Measurements from ENCODE around the gene CYP2A6.
"Not testable (repeated sequence)": the region's sequence is repeated elsewhere in the genome, so short reads cannot be mapped to it uniquely, and the experiment has no call there.

Gene CYP2A6

GRCh38 chr19:40836754-40837429 is 13.4 kb downstream of the CYP2A6 start:
- H3K9me3 ChIP-seq (ENCODE audit: low read depth, low read length) = no peaks in the 10 kb centered on the region
- DNase-seq (ENCODE audit: low read depth, low spot score) = no peak
- no peak overlapping the region for H3K9ac ChIP-seq (ENCODE audit: insufficient read length)
- TF ChIP-seq FOXP2 (optimal IDR thresholded peaks at IDR 0.05; ENCODE audit: control extremely low read depth, extremely low read length, insufficient read depth) = no peak
- TF ChIP-seq POLR2AphosphoS5 (IDR thresholded peaks at IDR 0.05; ENCODE audit: borderline replicate concordance, low read depth, low read length) = no peak
- no peak for TF ChIP-seq EZH2 (IDR thresholded peaks at IDR 0.05)
- no peaks in the 10 kb centered on the region for H3K36me3 ChIP-seq (ENCODE audit: insufficient read depth, low read length)
- H3K27ac ChIP-seq = no peak overlapping the region
- no peak overlapping the region for H3K4me3 ChIP-seq

DNA sequence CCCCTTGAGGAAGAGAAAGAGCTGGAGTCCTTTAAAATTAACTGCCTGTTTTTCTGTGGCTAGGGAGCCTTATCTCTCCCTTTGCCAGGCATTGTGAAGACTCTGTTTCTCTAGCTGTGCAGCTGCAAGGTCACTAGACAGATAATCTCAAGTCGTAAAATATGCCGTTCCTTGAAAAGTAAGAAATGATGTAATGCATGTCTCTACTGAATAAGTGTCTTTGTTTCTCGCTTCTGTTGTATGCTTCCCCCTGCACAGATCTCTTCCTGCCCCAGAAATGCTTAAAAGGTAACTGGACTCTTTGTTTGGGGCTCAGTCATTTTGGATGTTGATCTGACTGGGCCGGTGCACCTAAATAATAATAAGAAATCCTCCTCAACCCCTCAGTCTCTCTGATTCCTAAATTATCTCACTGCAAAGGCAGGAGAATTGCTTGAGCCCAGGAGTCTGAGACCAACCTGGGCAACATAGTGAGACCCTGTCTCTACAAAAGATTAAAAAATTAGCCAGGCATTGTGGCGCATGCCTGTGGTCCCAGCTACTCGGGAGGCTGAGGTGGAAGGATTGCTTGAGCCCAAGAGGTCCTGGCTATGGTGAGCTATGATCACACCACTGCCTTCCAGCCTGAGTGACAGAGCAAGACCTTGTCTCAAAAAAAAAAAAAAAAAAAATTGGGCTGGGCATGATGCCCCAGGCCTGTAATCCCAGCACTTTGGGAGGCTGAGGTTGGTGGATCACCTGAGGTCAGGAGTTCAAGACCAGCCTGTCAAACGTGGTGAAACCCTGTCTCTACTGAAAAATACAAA is 16.3 kb downstream of the CYP2A6 start:
- not testable (repeated sequence) for H3K9me3 ChIP-seq (ENCODE audit: low read depth, low read length); H3K27ac ChIP-seq; DNase-seq (ENCODE audit: low read depth, low spot score); H3K4me3 ChIP-seq; H3K9ac ChIP-seq (ENCODE audit: insufficient read length); H3K36me3 ChIP-seq (ENCODE audit: insufficient read depth, low read length)

DNA sequence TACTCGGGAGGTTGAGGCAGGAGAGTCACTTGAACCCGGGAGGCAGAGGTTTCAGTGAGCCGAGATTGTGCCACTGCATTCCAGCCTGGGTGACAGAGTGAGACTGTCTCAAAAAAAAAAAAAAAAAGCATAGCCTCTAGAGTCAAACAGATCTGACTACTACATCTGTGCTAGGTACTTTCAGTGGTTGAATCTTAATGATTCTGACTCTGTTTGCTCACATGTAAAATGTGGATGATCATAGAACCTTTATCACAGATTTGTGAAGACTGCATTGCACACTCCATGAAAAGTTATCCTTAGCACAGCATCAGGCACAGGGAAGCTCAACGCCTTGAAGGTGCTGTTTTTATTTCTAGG is 17.8 kb downstream of the CYP2A6 start:
- peak overlapping the region; percentile 81; the same call in 1 of the 2 replicates for H3K27ac ChIP-seq
- H3K36me3 ChIP-seq (ENCODE audit: insufficient read depth, low read length); H3K9ac ChIP-seq (ENCODE audit: insufficient read length); H3K4me3 ChIP-seq; H3K9me3 ChIP-seq (ENCODE audit: low read depth, low read length); DNase-seq (ENCODE audit: low read depth, low spot score): not testable (repeated sequence)

DNA sequence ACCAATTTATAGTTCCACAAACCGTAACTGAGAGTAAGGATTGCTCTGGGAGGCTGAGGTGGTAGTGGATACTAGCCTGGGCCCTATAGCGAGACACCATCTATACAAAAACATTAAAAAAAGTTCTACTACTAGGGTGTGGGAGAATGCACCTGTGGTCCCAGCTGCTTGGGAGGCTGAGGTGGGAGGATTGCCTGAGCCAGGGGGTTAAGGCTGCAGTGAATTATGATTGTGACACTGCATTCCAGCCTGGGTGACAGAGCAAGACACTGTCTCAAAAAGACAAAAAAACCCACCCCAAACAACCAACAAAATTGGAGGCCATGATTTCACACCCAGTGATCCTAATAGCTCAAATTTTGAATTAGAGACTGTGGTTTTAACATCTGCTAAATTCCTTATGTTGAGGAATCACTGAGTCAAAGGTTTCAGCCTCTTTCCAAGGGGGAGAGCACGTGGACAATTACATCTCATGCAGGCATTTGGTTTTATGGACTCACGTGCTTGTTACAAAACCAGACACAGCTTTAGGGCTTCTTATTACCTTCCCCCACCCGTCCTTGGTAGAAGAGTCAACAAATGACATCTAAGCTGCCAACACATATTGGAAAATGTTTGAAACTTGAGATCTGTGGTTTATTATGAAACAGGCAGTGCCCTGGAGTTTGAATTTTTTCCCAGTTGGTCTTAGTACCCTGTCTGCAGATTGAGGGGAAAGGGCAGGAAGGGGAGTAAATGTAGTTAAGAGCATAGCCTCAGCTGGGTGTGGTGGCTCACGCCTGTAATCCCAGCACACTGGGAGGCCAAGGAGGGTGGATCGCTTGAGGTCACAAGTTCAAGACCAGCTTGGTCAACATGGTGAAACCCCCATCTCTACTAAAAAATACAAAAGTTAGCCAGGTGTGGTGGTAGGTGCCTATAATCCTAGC is 18.5 kb downstream of the CYP2A6 start:
- no peaks in the 10 kb centered on the region for H3K36me3 ChIP-seq (ENCODE audit: insufficient read depth, low read length)
- H3K27ac ChIP-seq = peak overlapping the region; percentile 81
- 0 out of 2 replicates have a peak overlapping the region, but pooled peaks have one; percentile 18 for H3K4me3 ChIP-seq
- TF ChIP-seq FOXP2 (optimal IDR thresholded peaks at IDR 0.05; ENCODE audit: control extremely low read depth, extremely low read length, insufficient read depth) = no peak
- no peak for TF ChIP-seq EZH2 (IDR thresholded peaks at IDR 0.05)
- no peak for TF ChIP-seq POLR2AphosphoS5 (IDR thresholded peaks at IDR 0.05; ENCODE audit: borderline replicate concordance, low read depth, low read length)
- no peaks in the 10 kb centered on the region for H3K9me3 ChIP-seq (ENCODE audit: low read depth, low read length)
- peak; percentile 55 for DNase-seq (ENCODE audit: low read depth, low spot score)
- H3K9ac ChIP-seq (ENCODE audit: insufficient read length) = peak overlapping the region; percentile 45

DNA sequence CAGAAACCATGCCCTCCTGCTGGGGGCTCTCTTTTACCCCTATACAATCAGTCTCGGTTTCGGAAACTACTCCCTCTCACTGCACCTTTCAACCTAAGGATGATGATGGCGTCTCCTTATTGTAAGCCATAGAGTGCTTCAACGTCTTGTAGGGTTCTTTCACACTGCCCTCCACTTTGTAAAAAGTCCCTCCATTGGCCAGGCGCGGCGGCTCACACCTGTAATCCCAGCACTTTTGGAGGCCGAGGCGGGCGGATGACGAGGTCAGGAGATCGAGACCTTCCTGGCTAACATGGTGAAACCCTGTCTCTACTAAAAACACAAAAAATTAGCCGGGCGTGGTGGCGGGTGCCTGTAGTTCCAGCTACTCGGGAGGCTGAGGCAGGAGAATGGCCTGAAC is 19.5 kb downstream of the CYP2A6 start:
- H3K9ac ChIP-seq (ENCODE audit: insufficient read length); H3K27ac ChIP-seq; H3K9me3 ChIP-seq (ENCODE audit: low read depth, low read length); H3K36me3 ChIP-seq (ENCODE audit: insufficient read depth, low read length); DNase-seq (ENCODE audit: low read depth, low spot score); H3K4me3 ChIP-seq: not testable (repeated sequence)

DNA sequence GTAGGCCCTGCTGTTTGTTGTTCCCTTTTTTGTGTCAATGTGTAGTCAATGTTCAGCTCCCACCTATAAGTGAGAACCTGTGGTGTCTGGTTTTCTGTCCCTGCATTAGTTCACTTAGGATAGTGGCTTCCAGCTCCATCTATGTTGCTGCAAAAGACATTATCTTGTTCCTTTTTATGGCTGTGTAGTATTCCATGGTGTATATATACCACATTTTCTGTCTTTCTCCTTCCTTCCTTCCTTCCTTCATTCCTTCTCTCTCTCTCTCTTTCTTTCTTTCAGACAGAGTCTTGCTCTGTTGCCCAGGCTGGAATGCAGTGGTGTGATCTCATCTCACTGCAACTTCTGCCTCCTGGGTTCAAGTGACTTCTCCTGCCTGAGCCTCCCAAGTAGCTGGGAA is 21.0 kb downstream of the CYP2A6 start:
- H3K27ac ChIP-seq = no peak overlapping the region
- TF ChIP-seq POLR2AphosphoS5 (IDR thresholded peaks at IDR 0.05; ENCODE audit: borderline replicate concordance, low read depth, low read length) (no peak), EZH2 (IDR thresholded peaks at IDR 0.05) (no peak), FOXP2 (optimal IDR thresholded peaks at IDR 0.05; ENCODE audit: control extremely low read depth, extremely low read length, insufficient read depth) (no peak)
- no peak for DNase-seq (ENCODE audit: low read depth, low spot score)

GRCh38 chr19:40827386-40828247 is 22.6 kb downstream of the CYP2A6 start:
- no peak overlapping the region for H3K4me3 ChIP-seq
- no peak overlapping the region for H3K27ac ChIP-seq
- no peak for DNase-seq (ENCODE audit: low read depth, low spot score)
- H3K36me3 ChIP-seq (ENCODE audit: insufficient read depth, low read length) = no peaks in the 10 kb centered on the region
- H3K9ac ChIP-seq (ENCODE audit: insufficient read length) = no peak overlapping the region
- no peak for TF ChIP-seq POLR2AphosphoS5 (IDR thresholded peaks at IDR 0.05; ENCODE audit: borderline replicate concordance, low read depth, low read length)
- TF ChIP-seq EZH2 (IDR thresholded peaks at IDR 0.05) = no peak
- TF ChIP-seq FOXP2 (optimal IDR thresholded peaks at IDR 0.05; ENCODE audit: control extremely low read depth, extremely low read length, insufficient read depth) = no peak
- no peaks in the 10 kb centered on the region for H3K9me3 ChIP-seq (ENCODE audit: low read depth, low read length)

More for the DNA sequence above, 21.0 kb downstream of the CYP2A6 start:
- H3K36me3 ChIP-seq (ENCODE audit: insufficient read depth, low read length) = no peaks in the 10 kb centered on the region
- H3K4me3 ChIP-seq = no peak overlapping the region
- H3K9me3 ChIP-seq (ENCODE audit: low read depth, low read length) = no peaks in the 10 kb centered on the region
- no peak overlapping the region for H3K9ac ChIP-seq (ENCODE audit: insufficient read length)

GRCh38 chr19:40826699-40827385 is 23.4 kb downstream of the CYP2A6 start:
- not testable (repeated sequence) for H3K27ac ChIP-seq; H3K9me3 ChIP-seq (ENCODE audit: low read depth, low read length); H3K9ac ChIP-seq (ENCODE audit: insufficient read length); DNase-seq (ENCODE audit: low read depth, low spot score); H3K4me3 ChIP-seq; H3K36me3 ChIP-seq (ENCODE audit: insufficient read depth, low read length)

GRCh38 chr19:40826312-40826698 is 23.9 kb downstream of the CYP2A6 start:
- H3K9ac ChIP-seq (ENCODE audit: insufficient read length); H3K9me3 ChIP-seq (ENCODE audit: low read depth, low read length); H3K4me3 ChIP-seq; H3K36me3 ChIP-seq (ENCODE audit: insufficient read depth, low read length); H3K27ac ChIP-seq; DNase-seq (ENCODE audit: low read depth, low spot score): not testable (repeated sequence)

DNA sequence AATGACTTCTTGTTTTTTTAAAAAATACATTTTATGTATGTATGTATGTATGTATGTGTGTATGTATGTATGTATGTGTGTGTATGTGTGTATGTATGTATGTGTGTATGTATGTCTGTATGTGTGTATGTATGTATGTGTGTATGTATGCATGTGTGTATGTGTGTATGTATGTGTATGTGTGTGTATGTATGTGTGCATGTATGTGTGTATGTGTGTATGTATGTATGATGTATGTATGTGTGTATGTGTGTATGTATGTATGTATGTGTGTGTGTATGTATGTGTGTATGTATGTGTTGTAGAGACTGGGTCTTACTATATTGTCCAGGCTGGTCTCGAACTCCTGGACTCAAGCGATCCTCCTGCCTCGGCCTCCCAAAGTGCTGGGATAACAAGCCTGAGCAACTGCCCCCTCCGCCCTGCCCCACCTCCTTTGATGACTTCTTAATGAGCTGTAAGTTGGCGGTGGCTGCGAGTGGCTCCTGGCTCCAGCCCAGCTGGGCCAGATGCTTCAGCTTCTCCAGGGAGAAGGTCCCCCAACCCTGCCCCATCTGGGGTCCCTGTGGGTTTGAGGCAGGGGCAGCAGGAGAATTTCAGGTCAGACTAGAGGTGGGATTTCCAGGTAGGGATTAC is 24.7 kb downstream of the CYP2A6 start:
- H3K36me3 ChIP-seq (ENCODE audit: insufficient read depth, low read length); H3K9me3 ChIP-seq (ENCODE audit: low read depth, low read length); DNase-seq (ENCODE audit: low read depth, low spot score); H3K9ac ChIP-seq (ENCODE audit: insufficient read length); H3K4me3 ChIP-seq; H3K27ac ChIP-seq: not testable (repeated sequence)

DNA sequence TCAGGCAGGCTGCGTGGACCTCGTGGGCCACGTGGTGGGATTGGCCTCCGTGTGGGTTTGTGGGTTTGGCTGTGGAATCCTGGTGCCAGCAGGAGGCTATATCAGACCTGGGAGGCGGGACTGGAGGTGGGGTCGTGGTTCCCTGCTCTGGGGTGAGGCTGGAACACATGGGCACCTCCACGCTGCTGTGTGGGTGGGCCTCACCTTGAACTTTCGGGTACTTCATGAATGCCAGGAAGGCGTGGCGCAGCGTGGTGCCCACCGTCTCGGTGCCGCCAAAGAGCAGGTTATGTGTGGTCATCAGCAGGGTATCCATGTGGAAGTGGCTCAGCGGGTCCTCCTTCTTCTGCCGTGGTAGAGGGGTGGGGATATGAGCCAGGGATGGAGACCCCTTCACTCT is 25.3 kb downstream of the CYP2A6 start:
- H3K36me3 ChIP-seq (ENCODE audit: insufficient read depth, low read length); H3K4me3 ChIP-seq; H3K9ac ChIP-seq (ENCODE audit: insufficient read length); DNase-seq (ENCODE audit: low read depth, low spot score); H3K27ac ChIP-seq; H3K9me3 ChIP-seq (ENCODE audit: low read depth, low read length): not testable (repeated sequence)
